OCI-M2 (cell line): Measurements from ENCODE around the gene SLC6A17.

Experiments
- DNase-seq: peaks from one replicate; lab custom pipeline; 2025; ENCODE audit not compliant: unreplicated experiment; lab: John Stamatoyannopoulos, UW

SLC6A17 gene

GRCh38 chr1:110218137-110218536, 67.8 kb downstream of the SLC6A17 start:
- no peak for DNase-seq

DNA sequence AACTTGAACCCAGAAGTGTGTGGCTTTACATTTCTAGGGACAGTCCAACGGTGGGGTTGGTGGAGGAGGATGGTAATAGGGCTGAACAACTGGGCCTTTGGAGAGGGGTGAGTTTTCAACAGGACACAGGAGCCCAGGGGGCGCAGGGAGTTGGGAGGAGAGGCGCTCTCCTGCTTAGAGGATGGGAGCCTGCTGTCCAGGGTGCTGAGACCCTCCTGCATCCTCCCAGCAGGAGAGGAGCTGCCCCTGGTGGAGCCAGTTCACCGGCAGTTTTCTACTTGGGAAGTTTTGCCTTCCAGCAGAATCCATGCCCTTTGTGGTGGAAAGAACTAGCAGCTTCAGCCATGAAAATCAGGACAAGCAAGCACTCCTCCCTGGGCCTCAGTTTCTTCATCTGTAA, 68.4 kb downstream of the SLC6A17 start:
- DNase-seq: no peak

DNA sequence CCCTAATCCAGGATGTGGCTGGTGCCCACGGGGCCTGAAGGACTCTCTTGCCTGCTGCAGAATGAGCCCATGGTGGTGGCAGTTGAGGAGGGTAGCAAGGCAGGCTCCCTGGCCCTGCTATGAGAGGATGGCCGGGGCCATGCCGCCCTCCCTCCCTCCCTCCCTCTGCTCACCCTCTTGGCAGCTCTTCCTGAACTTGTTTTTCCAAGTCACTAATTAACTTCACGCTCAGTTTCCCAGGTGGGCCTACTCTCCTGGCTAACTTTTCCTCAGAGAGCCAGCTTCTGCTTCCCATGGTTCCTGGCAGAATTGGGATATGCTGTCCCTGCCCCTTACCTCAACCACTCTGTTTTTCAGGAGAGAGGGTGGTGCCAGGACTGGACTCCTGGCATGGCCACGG, 70.0 kb downstream of the SLC6A17 start:
- DNase-seq: no peak

DNA sequence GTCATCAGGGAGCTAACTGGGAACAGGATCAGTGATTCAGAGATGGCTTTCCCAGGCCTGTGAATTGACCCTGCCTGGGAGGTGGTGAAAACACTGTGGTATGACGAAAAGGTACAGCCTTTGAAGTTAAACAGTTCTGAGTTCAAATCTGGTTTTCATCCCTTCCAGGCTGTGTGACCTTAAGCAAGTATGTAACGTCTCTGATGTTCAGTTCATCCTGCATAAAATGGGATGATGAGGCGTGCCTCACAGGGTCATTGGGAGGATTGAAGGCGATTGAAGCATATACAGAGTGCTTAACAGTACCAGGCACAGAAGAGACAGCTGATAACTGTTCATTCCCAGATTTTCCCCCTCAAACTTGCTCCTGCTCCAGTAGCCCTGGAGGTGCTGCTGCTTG, 70.8 kb downstream of the SLC6A17 start:
- DNase-seq: no peak

- no peak for DNase-seq
These were observed 72.8 kb downstream of the SLC6A17 start for GRCh38 chr1:110223127-110223526.

DNA sequence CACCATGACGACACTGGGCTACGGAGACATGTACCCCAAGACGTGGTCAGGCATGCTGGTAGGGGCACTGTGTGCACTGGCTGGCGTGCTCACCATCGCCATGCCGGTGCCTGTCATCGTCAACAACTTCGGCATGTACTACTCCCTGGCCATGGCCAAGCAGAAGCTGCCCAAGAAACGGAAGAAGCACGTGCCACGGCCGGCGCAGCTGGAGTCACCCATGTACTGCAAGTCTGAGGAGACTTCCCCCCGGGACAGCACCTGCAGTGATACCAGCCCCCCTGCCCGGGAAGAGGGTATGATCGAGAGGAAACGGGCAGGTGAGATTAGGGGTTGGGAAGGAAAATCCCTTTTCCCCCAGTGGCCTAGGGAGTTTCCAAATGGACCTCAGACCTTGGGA, 73.3 kb downstream of the SLC6A17 start:
- no peak for DNase-seq

- DNase-seq: no peak
These were observed 74.1 kb downstream of the SLC6A17 start for GRCh38 chr1:110224240-110224995.

- DNase-seq: no peak
These were observed 74.9 kb downstream of the SLC6A17 start for GRCh38 chr1:110225212-110225611.

DNA sequence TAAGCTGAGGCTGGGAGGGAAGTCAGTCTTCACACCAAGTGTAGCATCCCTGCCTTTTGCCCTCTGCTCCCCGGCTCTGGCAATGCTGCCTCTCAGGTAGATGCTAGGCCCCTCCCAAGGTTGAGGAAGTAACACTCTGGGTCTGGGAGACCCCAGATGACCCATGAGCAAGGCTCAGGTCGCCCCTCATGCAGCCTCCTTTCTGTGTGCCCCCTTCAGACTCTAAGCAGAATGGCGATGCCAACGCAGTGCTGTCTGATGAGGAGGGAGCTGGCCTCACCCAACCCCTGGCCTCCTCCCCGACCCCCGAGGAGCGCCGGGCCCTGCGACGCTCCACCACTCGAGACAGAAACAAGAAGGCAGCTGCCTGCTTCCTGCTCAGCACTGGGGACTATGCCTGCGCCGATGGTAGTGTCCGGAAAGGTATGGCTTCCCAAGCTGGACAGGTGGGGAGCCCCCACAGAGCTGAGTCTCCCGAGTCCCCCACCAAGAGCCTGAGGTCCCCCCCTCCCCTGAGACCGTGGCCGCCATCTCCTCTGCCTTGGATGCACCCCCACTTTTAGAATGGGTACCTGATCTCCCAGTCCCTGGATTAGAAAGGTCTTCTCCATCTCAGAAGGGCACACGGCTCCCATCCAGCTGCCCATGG, 75.6 kb downstream of the SLC6A17 start:
- no peak for DNase-seq

GRCh38 chr1:110227774-110228173, 77.5 kb downstream of the SLC6A17 start:
- no peak for DNase-seq

DNA sequence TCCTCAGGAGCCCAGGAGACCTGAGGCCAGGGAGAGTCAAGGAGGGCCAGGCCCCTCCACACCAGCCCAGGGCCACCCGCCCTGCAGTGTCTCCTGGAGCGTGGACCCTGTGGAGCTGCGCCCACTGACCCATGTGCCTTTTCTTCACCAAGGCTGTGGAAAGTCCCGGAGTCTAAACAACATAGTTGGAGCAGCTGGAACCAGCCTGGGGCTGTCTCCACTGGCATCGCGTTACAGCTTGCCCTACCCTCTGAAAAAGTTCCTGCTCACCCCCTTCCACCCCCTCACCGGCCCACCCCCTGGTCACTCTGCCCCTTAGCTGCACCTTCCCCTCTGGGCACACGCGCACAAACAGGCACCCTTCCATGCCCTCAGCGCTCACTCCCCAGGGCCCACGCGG, 78.1 kb downstream of the SLC6A17 start:
- no peak for DNase-seq

- DNase-seq: no peak
These were observed 78.6 kb downstream of the SLC6A17 start for GRCh38 chr1:110228869-110229268.

DNA sequence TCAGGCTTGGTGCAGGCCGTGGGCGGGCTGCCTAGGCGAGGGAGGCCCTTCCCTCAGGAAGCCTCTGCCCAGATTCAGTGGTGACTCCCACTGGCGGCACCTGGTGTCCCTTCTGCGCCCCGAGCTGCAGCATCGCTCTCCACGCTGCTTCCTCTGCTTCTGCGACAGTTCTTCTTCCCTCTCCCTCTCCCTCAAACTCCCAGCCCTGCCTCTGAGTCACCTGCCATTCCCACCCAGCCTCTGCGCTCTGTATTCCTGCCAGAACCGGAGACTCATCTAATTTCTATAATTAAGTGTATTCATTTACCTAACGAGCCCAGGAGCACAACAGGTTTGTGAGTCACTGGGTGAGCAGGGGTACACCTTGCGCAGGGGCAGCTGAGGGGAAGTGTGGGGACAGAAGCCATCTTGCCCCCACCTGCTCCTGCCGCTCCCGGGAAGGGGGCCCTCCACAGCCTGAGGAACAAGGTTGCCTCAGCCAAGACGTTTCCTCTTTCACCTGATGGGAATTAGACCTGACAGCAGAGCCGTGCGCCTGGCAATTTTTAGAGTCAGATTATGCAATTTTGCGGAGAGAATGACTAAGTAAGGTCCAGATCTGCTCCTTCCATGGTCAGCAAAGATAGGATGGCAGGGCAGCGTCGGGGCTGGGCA, 79.2 kb downstream of the SLC6A17 start:
- DNase-seq: no peak

- no peak for DNase-seq
These were observed 80.3 kb downstream of the SLC6A17 start for GRCh38 chr1:110230381-110231199.

- DNase-seq: no peak
These were observed 83.6 kb downstream of the SLC6A17 start for GRCh38 chr1:110233861-110234260.

DNA sequence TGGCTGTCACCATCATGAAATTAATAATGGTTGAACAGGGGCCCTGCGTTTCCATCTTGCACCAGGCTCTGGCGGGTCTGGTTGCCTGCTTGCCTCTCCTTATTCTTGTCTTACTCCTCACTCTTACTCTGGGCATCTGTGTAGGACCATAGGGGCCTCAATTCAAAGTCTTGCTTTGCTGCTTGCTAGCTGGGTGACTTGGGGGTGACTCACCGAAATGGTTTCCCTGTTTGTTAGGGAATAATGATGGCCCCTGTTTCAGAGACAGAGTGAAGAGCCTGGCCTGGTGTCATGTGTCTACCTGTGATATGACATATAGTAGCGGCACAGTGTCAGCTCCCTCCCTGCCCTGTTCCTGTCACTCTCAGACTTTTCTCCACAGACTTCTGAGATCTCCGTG, 84.4 kb downstream of the SLC6A17 start:
- no peak for DNase-seq

DNA sequence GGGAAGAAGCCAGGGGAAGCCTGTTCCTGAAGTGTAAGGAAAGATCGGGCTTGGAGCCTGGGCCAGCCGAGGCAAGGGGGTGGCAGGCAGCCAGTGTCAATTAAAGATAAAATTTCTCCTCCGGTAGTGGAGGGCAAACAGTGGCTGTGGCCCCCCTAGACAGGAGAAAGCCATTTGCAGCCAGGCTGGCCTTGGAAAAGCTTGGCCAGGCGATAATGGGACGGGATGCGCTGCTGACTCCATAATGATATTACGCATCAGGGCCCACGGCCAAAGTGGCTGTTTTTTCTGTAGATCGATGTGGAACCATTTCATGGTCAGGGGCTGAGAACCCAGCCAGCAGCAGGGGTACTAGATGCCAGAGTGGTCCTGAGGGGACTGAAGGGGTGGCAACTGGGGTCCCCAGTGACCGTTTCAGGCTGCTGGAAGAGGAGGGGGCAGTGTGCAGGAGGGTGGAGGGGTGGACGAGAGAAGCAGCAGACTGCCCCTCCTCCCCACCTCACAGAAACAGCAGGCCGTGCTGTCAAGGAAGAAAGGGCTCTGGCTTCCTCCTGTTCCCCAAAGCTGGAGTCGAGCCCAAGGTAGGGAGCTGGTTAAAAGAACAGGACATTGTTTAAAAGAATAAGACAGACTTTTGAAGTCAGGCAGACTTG, 85.0 kb downstream of the SLC6A17 start:
- no peak for DNase-seq

GRCh38 chr1:110235834-110236682, 85.8 kb downstream of the SLC6A17 start:
- no peak for DNase-seq

DNA sequence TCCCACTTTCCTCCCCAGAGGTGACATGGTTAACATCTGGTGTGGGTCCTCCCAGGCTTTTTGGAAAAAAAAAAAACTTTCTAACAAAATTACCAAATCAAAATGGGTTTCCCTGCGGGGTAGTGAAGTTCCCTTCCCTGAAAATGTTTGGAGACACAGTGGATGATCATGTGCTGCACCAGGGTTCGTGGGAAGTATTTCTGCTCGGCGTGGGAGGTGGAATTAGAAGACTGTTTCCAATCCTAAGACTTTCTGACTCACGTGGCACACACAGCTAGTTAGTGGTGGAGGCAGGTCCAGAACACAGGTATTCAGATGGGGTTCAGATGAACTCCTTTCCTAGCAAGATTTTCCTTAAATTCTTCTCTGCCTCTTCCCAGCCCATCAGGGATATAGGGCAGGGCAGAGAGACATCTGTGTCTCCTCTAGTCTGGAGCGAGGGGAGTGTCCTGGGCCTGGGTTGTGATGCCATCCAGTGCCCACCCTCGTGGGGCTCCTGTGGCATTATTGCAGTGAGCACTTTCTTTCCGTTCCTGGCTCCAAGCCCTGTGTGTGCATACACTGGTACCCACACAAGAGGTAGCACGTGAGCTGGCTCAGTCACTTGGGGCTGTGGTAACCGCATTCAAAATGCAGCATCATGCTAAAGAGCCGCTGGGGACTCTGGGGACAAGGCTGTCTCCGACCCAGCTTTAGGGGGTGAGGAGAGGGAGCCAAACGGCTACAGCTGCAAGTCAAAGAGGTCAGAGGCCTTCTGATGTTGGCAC, 87.3 kb downstream of the SLC6A17 start:
- DNase-seq: no peak
